KBM-7 (cell line): ENCODE measurements around the gene WFDC13.
"Not testable (repeated sequence)": the region's sequence is repeated elsewhere in the genome, so short reads cannot be mapped to it uniquely, and the experiment has no call there.

Source experiments
- DNase-seq: peaks from one replicate; pipeline ENCODE4 v3.0.0-alpha.2; 2015
- in situ Hi-C: fragments of 300-500 bp; cut with MboI; formaldehyde crosslinking; loops from 2 replicates; pipeline ENCODE4 v1.14.3; 2020; ENCODE audit warnings: low sequenced_read_pairs, low pct_unique_long_range_greater_than_20kb, mixed read lengths

Gene WFDC13

DNA sequence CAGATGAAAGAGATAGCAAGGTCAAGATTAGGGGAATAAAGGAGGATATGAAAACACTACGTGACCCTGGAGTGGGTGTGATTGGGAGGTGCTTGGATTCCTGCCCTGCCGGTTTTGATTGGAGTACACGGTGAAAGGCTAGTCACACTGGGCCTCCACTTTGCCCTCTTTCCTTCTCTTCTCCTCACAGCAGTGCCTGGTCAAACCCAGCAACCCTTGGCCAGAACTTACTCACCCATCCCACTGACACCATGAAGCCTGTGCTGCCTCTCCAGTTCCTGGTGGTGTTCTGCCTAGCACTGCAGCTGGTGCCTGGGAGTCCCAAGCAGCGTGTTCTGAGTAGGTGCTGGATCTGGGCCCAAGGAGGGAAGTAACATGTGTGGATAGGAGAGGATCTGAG is at the start of gene WFDC13:
WFDC13 (plus strand) TSS at position 166 of the 400 bp plus-strand sequence; CDS start at position 252, 86 bp downstream.
- in situ Hi-C loops = no loop called here
- DNase-seq = no peak

- DNase-seq, in situ Hi-C loops: not testable (repeated sequence)
Measured at GRCh38 chr20:45657038-45657437, 44.8 kb upstream of the WFDC13 start.

- in situ Hi-C loops = no loop called here
- no peak for DNase-seq
Measured at GRCh38 chr20:45670139-45670538, 31.7 kb upstream of the WFDC13 start, which contains the start of gene WFDC11. WFDC11 (minus strand) TSS chr20:45670239; CDS start chr20:45650600, 19,639 bp downstream.

GRCh38 chr20:45672765-45673164 is 29.1 kb upstream of the WFDC13 start:
- in situ Hi-C loops = no loop called here
- DNase-seq = no peak

GRCh38 chr20:45679650-45680049 is 22.2 kb upstream of the WFDC13 start:
- in situ Hi-C loops = no loop called here
- DNase-seq = no peak

GRCh38 chr20:45685896-45686295 is 15.9 kb upstream of the WFDC13 start:
- in situ Hi-C loops = no loop called here
- no peak for DNase-seq

- DNase-seq, in situ Hi-C loops: not testable (repeated sequence)
Measured at GRCh38 chr20:45693346-45693745, 8.5 kb upstream of the WFDC13 start.

DNA sequence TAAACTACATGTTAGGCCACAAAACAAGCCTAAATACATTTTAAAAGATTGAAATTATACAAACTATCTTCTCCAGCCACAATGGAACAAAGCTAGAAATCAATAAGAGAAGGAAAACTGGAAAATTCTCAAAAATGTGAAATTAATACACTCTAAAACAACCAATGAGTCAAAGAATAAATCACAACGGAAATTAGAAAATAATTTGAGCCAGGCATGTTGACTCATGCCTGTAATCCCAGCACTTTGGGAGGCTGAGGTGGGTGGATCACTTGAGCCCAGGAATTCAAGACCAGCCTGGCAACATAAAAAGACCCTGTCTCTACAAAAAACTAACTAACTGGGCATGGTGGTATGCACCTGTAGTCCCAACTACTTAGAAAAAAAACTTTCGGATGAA is 6.3 kb upstream of the WFDC13 start:
- in situ Hi-C loops = no loop called here
- DNase-seq = no peak

DNA sequence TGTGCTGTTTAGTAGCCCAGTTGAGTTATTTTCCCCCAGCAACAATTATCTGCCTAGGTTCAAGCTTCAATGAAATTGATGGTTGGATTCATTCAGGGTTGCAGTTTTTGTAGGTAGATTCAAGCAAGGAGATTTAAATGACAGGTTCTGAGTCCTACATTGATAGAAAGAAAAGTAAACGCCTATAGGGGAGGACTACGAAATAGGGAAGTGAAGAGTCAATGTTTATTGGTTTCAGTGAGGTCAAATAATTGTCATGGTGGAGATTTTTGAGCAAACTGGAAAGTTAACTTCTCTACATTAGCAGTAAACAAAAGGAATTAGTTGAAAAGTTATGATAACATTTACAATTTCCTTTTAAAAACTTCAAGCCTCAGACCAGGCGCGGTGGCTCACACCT is 734 bp upstream of the WFDC13 start:
- DNase-seq = no peak
- in situ Hi-C loops = no loop called here

DNA sequence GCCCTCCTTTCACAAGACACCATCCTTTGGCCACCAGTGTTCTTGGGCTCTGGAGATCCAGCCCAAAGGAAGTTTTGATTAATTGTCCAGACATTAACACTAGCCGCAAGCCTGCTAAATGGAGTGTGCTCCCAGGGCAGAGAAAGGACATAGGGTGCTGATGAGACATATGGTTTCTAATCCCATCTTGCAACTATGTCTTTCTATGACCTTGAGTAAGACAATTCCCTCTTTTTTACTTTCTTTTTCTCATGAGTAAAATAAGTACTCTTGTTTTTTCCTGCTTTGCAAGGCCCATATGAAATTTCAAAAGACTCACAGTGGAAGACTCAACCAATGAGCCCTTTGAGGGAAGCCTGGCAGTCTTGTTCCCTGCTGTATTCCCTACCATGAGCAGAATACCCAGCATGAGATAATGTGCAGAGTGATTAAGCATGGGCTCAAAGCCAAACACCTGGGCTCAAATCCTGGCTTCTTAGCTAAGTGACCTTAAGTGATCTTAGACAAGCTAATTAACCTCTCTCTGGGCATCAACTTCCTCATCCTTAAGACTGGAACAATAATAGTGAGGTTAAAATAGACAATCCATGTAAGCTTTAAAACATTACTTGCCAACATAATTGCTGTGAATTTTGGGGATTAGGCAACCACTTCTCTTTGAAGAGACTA is 3.3 kb downstream of the WFDC13 start, which contains the start of gene WFDC10B:
WFDC10B (minus strand) TSS at position 51 of the 669 bp plus-strand sequence. CDS start 19,027 bp downstream, outside the sequence.
- in situ Hi-C loops = no loop called here
- DNase-seq = peak; percentile 38

GRCh38 chr20:45716141-45716688 is 14.4 kb downstream of the WFDC13 start:
- in situ Hi-C loops, DNase-seq: not testable (repeated sequence)

DNA sequence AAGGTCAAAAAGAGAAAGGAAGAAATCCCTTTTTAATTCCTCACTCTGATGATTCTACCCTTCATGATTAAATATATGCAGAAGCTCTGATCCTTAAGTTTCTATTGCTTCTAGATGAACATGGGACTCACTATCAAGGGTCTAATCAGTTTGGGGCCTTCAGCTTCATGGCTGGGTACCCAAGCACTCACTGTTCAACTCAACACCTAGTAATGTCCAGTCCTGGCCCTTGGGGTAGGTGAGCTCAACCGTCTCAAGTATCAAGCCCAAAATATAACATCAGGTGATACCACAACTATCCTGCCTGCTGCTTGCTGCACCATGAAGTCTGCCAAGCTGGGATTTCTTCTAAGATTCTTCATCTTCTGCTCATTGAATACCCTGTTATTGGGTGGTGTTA is 20.2 kb downstream of the WFDC13 start, which contains the start of gene SPINT4:
SPINT4 (plus strand) TSS at position 301 of the 400 bp plus-strand sequence; CDS start at position 322, 21 bp downstream.
- in situ Hi-C loops = no loop called here

DNA sequence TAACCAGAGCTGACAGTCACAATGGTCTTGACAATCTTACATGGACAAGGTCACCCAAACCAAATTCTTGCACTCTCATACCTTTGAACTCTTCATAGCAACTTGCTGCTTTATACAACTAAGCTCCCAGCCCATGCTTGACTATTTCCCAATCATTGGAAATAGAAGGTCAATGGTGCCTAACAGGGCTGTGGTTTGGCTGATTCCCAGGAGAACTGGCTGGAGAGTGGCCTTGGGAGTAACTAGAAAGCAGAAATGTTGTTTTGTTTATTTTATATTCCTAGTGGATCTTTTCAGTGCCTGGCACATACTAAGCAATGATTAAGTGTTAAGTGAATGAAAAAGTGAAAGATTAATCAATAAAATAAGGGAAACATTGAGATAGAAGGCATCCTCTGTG is 23.3 kb downstream of the WFDC13 start:
- no peak for DNase-seq
- in situ Hi-C loops = no loop called here

More for the DNA sequence above, 20.2 kb downstream of the WFDC13 start, which contains the start of gene SPINT4:
- no peak for DNase-seq

DNA sequence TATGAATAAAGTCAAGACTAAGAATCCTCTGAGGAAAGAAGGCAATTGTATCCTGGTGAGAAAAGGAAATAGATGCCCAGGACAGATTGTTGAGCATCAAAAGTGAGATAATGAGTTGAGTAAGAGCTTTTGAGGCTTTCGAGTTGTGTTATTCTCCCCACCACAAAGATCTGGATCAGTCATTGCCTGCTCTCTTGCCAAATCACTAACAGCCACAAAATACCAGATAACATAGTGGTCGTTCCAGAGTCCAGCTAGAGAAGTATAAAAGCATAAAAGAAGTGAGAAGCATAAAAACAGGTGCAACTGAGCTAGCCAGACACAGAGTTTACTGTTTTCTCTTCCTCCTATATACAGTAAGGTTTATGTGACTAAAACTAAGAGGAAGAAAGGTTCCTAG is 25.2 kb downstream of the WFDC13 start:
- in situ Hi-C loops = no loop called here
- DNase-seq = no peak

GRCh38 chr20:45732199-45732598 is 30.4 kb downstream of the WFDC13 start:
- DNase-seq = no peak

GRCh38 chr20:45735552-45735951 is 33.7 kb downstream of the WFDC13 start:
- in situ Hi-C loops = no loop called here
- no peak for DNase-seq

More at GRCh38 chr20:45732199-45732598, 30.4 kb downstream of the WFDC13 start:
- in situ Hi-C loops = no loop called here

- no peak for DNase-seq
- in situ Hi-C loops = no loop called here
Measured at GRCh38 chr20:45735988-45736387, 34.1 kb downstream of the WFDC13 start.

DNA sequence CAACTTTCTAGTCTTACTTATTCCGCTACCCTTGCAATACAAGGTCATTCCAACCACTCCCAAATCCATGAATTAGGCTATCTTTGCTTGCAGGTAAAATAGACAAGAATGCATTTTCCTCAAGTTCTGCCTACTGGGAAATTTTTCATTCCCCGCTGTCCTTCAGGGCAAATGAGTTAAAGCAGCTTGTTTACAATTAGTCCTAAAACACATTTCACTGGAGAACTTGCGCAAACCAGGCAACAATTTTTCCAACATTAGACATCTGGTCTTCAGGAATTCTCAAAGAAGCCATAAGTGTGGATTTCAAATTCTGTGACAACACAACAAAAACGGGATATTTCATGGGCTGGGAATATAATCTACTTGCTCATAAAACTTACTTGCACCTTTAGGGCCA is 40.8 kb downstream of the WFDC13 start:
- no peak for DNase-seq
- in situ Hi-C loops = no loop called here

GRCh38 chr20:45745015-45745414 is 43.2 kb downstream of the WFDC13 start:
- in situ Hi-C loops = no loop called here
- no peak for DNase-seq

- in situ Hi-C loops = loop anchor here (25.0 kb wide), 2 partner anchors 139 to 439 kb away; partner anchors contain the start of genes MATN4 and RBPJL
- no peak for DNase-seq
Measured at GRCh38 chr20:45751721-45752120, 49.9 kb downstream of the WFDC13 start.
